Left lung (tissue), 10 donors: Measurements from ENCODE around the gene MAPK11. TPM values are rescaled to one million over a fixed set of nuclear protein-coding genes. Genes with fewer than 3 reads are reported as not detected.
A peak's percentile ranks its signal among the peaks of the same experiment; 100 is the strongest.

Experiments
- ATAC-seq: fragments of 200-7000 bp; cut with Tn5 transposase; one replicate; pipeline ENCODE4 v1.9.1; 2020; ENCODE audit warnings: moderate library complexity
- DNase-seq, 4 donors: peaks; one replicate each; pipeline ENCODE4 v3.0.0-alpha.2; 2013 to 2020
- H3K27ac ChIP-seq, 2 donors: fragments of 200-600 bp; sonication (generic) in 1 of 2; one replicate each; pipeline versions ENCODE4 v1.5.0 to v1.8.0; 2020 to 2021
- H3K27me3 ChIP-seq, 2 donors: fragments of 200-600 bp; sonication (generic) in 1 of 2; one replicate each; pipeline versions ENCODE4 v1.5.0 to v1.8.0; 2020 to 2021
- H3K36me3 ChIP-seq, 2 donors: fragments of 200-600 bp; sonication (generic) in 1 of 2; one replicate each; pipeline versions ENCODE4 v1.5.0 to v1.8.0; 2020 to 2021
- H3K4me1 ChIP-seq, 2 donors: fragments of 200-600 bp; one replicate each; pipeline ENCODE4 v1.8.0; 2021
- H3K4me3 ChIP-seq, 2 donors: fragments of 200-600 bp; sonication (generic) in 1 of 2; one replicate each; pipeline versions ENCODE4 v1.5.0 to v1.8.0; 2020 to 2021; ENCODE audit warnings: mild to moderate bottlenecking in 1 of 2
- H3K9me3 ChIP-seq, 2 donors: fragments of 200-600 bp; sonication (generic) in 1 of 2; one replicate each; pipeline versions ENCODE4 v1.5.0 to v1.8.0; 2020 to 2021
- CTCF ChIP-seq, 2 donors: fragments of 200-600 bp; sonication (generic) in 1 of 2; IDR thresholded peaks; one replicate each; pipeline versions ENCODE4 v1.5.0 to v1.8.0; 2021; ENCODE audit warnings: antibody characterized with exemption in 2 of 2
- intact Hi-C, 2 donors: fragments of 100-400 bp; cut with DNase I; formaldehyde crosslinking; loops; one replicate each; pipeline versions ENCODE4 v1.11.2 to v1.14.2; 2022
- polyA plus RNA-seq, 6 donors: library from polyadenylated mRNA; unstranded; fragments of 120-200 nt; gene quantifications; one replicate each; pipeline ENCODE4 v1.2.1, GENCODE V29; 2013; ENCODE audit not compliant: insufficient read length in 6 of 6
- total RNA-seq, 2 donors: library from RNA; stranded (reverse); fragmentation: NEBNext Ultra II Directional; extraction: Animal tissue kit (Norgen Biotek cat#: 25700); gene quantifications; one replicate each; pipeline ENCODE4 v1.2.1, GENCODE V29; 2021
- donor health status: DM: no; HTN: yes; CAD: no.
- donor health status: DM: no; HTN: no; CAD: no.

MAPK11 gene
- total and polyA plus RNA-seq, 8 donors = 10.3 to 21.5 (median 14.7) TPM

- Histone ChIP-seq H3K27ac (peak overlapping the region in 1 of 2 donors; percentile 51), H3K9me3 (no peaks in the 10 kb centered on the region), H3K4me3 (peak overlapping the region in 1 of 2 donors; percentile 19), H3K36me3 (no peaks in the 10 kb centered on the region), H3K4me1 (peaks cover 4 to 18% of the 10 kb centered on the region in 2 donors), H3K27me3 (no peaks in the 10 kb centered on the region)
- DNase-seq (peak in 2 of 4 donors; percentile 84 to 92), ATAC-seq (peak; percentile 88)
- intact Hi-C loops = no loop called here
- no peak for TF ChIP-seq CTCF (IDR thresholded peaks at IDR 0.05)
Measured at GRCh38 chr22:50314455-50315288, 44.5 kb upstream of the MAPK11 start.

DNA sequence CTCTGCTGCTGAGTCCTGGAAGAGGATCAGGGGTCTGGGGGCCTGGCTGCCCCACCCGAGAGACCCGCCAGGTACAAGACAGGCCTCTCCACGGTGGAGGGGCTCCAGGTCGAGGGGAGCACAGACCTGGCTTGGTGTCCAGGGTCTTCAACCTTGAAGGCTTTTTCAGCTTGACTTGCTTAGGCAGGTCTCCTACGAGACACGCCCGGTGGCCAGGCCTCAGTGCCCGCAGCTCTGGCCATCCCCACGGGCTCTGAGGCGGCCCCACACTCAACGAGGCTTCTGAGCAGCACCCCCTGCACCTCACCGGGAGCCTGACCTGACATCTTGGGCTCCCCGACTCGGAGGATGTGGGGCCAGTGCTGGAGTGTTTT, 43.9 kb upstream of the MAPK11 start:
- no peak for ATAC-seq
- intact Hi-C loops = no loop called here
- no peak for DNase-seq
- Histone ChIP-seq H3K27ac (peak overlapping the region in 1 of 2 donors; percentile 51), H3K27me3 (no peaks in the 10 kb centered on the region), H3K9me3 (no peaks in the 10 kb centered on the region), H3K4me1 (peaks cover 8 to 23% of the 10 kb centered on the region in 2 donors), H3K36me3 (no peaks in the 10 kb centered on the region), H3K4me3 (peak overlapping the region in 1 of 2 donors; percentile 19)
- no peak for TF ChIP-seq CTCF (IDR thresholded peaks at IDR 0.05)

DNA sequence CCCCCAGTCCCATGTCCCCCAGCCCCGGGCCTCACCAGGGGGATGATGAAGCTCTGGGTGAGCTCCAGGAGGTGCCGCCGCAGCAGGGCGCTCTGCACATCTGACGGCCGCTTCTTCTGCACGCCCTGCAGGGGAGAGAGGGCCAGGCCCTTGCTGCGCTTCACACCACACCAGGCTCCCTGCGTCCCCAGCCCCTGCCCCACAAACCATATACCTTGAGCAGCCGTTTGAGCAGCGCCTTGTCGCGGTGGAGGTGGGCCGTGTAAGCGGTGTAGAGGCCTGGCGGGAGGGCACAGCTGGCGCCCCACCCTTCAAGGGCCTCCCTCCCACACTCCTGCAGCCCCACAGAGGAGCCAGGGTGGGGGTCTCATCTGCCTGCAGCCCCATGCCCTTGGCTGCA, 43.4 kb upstream of the MAPK11 start:
- no peaks in the 10 kb centered on the region for H3K36me3 ChIP-seq
- H3K27me3 ChIP-seq = no peaks in the 10 kb centered on the region
- DNase-seq (peak in 1 of 4 donors; percentile 33), ATAC-seq (no peak)
- no peak overlapping the region for H3K27ac ChIP-seq
- H3K9me3 ChIP-seq = no peaks in the 10 kb centered on the region
- H3K4me1 ChIP-seq = peaks cover 13 to 27% of the 10 kb centered on the region in 2 donors
- intact Hi-C loops = no loop called here
- no peak for TF ChIP-seq CTCF (IDR thresholded peaks at IDR 0.05)
- H3K4me3 ChIP-seq = no peak overlapping the region

GRCh38 chr22:50313021-50313420, 42.8 kb upstream of the MAPK11 start:
- no peak overlapping the region for H3K27ac ChIP-seq
- TF ChIP-seq CTCF (IDR thresholded peaks at IDR 0.05) = no peak
- peak in 1 of 4 donors; percentile 30 for DNase-seq
- H3K27me3 ChIP-seq = peaks cover 0 to 4% of the 10 kb centered on the region in 2 donors
- H3K4me1 ChIP-seq = peaks cover 18 to 32% of the 10 kb centered on the region in 2 donors
- ATAC-seq = no peak
- H3K36me3 ChIP-seq = no peaks in the 10 kb centered on the region
- no peaks in the 10 kb centered on the region for H3K9me3 ChIP-seq
- no peak overlapping the region for H3K4me3 ChIP-seq
- intact Hi-C loops = no loop called here

GRCh38 chr22:50312371-50312770, 42.2 kb upstream of the MAPK11 start:
- ATAC-seq (no peak), DNase-seq (no peak)
- Histone ChIP-seq H3K9me3 (no peaks in the 10 kb centered on the region), H3K27me3 (peaks cover 0 to 7% of the 10 kb centered on the region in 2 donors), H3K4me1 (peaks cover 21 to 35% of the 10 kb centered on the region in 2 donors), H3K4me3 (no peak overlapping the region), H3K27ac (no peak overlapping the region), H3K36me3 (no peaks in the 10 kb centered on the region)
- intact Hi-C loops = no loop called here
- no peak for TF ChIP-seq CTCF (IDR thresholded peaks at IDR 0.05)
